ENCODE measurements around the gene CHIT1.

CHIT1 gene

GRCh38 chr1:203187689-203188264 is 41.7 kb downstream of the CHIT1 start:
- Histone ChIP-seq H3K4me3 (ENCODE audit: insufficient read length, low read depth) (no peak overlapping the region), H3K9ac (ENCODE audit: insufficient read length, low read depth) (no peak overlapping the region), H3K27me3 (ENCODE audit: insufficient read depth, insufficient read length) (no peaks in the 10 kb centered on the region), H3K9me3 (ENCODE audit: insufficient read depth, low read length) (no peaks in the 10 kb centered on the region), H3K36me3 (ENCODE audit: insufficient read depth, insufficient read length, low read length) (no peaks in the 10 kb centered on the region), H3K4me1 (ENCODE audit: insufficient read depth, insufficient read length) (peaks cover 19% of the 10 kb centered on the region)
- TF ChIP-seq SUZ12 (IDR thresholded peaks at IDR 0.05; ENCODE audit: extremely low read depth, insufficient read depth, insufficient read length) (no peak), YY1 (IDR thresholded peaks at IDR 0.05; ENCODE audit: insufficient read depth, insufficient read length) (no peak), ZNF274 (IDR thresholded peaks at IDR 0.05; ENCODE audit: low read depth, low read length) (no peak)
- no peak for DNase-seq (ENCODE audit: low read depth, low spot score)

GRCh38 chr1:203187304-203187685 is 42.2 kb downstream of the CHIT1 start:
- H3K27me3 ChIP-seq (ENCODE audit: insufficient read depth, insufficient read length) = no peaks in the 10 kb centered on the region
- H3K4me3 ChIP-seq (ENCODE audit: insufficient read length, low read depth) = no peak overlapping the region
- peak overlapping the region; percentile 14 for H3K9ac ChIP-seq (ENCODE audit: insufficient read length, low read depth)
- H3K9me3 ChIP-seq (ENCODE audit: insufficient read depth, low read length) = no peaks in the 10 kb centered on the region
- H3K4me1 ChIP-seq (ENCODE audit: insufficient read depth, insufficient read length) = peaks cover 19% of the 10 kb centered on the region
- no peaks in the 10 kb centered on the region for H3K36me3 ChIP-seq (ENCODE audit: insufficient read depth, insufficient read length, low read length)
- no peak for DNase-seq (ENCODE audit: low read depth, low spot score)
- TF ChIP-seq YY1 (IDR thresholded peaks at IDR 0.05; ENCODE audit: insufficient read depth, insufficient read length) (no peak), SUZ12 (IDR thresholded peaks at IDR 0.05; ENCODE audit: extremely low read depth, insufficient read depth, insufficient read length) (no peak)

- Histone ChIP-seq H3K9ac (ENCODE audit: insufficient read length, low read depth) (peak within 1 kb of the TSS; percentile 14), H3K27me3 (ENCODE audit: insufficient read depth, insufficient read length) (no peaks in the 10 kb centered on the region), H3K36me3 (ENCODE audit: insufficient read depth, insufficient read length, low read length) (no peaks in the 10 kb centered on the region), H3K4me1 (ENCODE audit: insufficient read depth, insufficient read length) (peaks cover 19% of the 10 kb centered on the region), H3K4me3 (ENCODE audit: insufficient read length, low read depth) (no peak within 1 kb of the TSS), H3K9me3 (ENCODE audit: insufficient read depth, low read length) (no peaks in the 10 kb centered on the region)
- TF ChIP-seq ZNF274 (IDR thresholded peaks at IDR 0.05; ENCODE audit: low read depth, low read length) (no peak), SUZ12 (IDR thresholded peaks at IDR 0.05; ENCODE audit: extremely low read depth, insufficient read depth, insufficient read length) (no peak), YY1 (IDR thresholded peaks at IDR 0.05; ENCODE audit: insufficient read depth, insufficient read length) (no peak)
- DNase-seq (ENCODE audit: low read depth, low spot score) = no peak
Measured at GRCh38 chr1:203186446-203187303, 42.8 kb downstream of the CHIT1 start, which contains the start of gene CHI3L1. Gene CHI3L1 (minus strand): TSS chr1:203186704. CDS start chr1:203186623, 81 bp downstream.

GRCh38 chr1:203186091-203186445 is 43.4 kb downstream of the CHIT1 start:
- H3K9ac ChIP-seq (ENCODE audit: insufficient read length, low read depth) = no peak overlapping the region
- peaks cover 19% of the 10 kb centered on the region for H3K4me1 ChIP-seq (ENCODE audit: insufficient read depth, insufficient read length)
- no peaks in the 10 kb centered on the region for H3K27me3 ChIP-seq (ENCODE audit: insufficient read depth, insufficient read length)
- no peak overlapping the region for H3K4me3 ChIP-seq (ENCODE audit: insufficient read length, low read depth)
- no peaks in the 10 kb centered on the region for H3K36me3 ChIP-seq (ENCODE audit: insufficient read depth, insufficient read length, low read length)
- H3K9me3 ChIP-seq (ENCODE audit: insufficient read depth, low read length) = no peaks in the 10 kb centered on the region
- no peak for DNase-seq (ENCODE audit: low read depth, low spot score)
- TF ChIP-seq YY1 (IDR thresholded peaks at IDR 0.05; ENCODE audit: insufficient read depth, insufficient read length) = no peak
- no peak for TF ChIP-seq ZNF274 (IDR thresholded peaks at IDR 0.05; ENCODE audit: low read depth, low read length)
- no peak for TF ChIP-seq SUZ12 (IDR thresholded peaks at IDR 0.05; ENCODE audit: extremely low read depth, insufficient read depth, insufficient read length)

- Histone ChIP-seq H3K36me3 (ENCODE audit: insufficient read depth, insufficient read length, low read length) (no peaks in the 10 kb centered on the region), H3K9me3 (ENCODE audit: insufficient read depth, low read length) (no peaks in the 10 kb centered on the region), H3K4me3 (ENCODE audit: insufficient read length, low read depth) (no peak overlapping the region), H3K27me3 (ENCODE audit: insufficient read depth, insufficient read length) (no peaks in the 10 kb centered on the region), H3K9ac (ENCODE audit: insufficient read length, low read depth) (no peak overlapping the region), H3K4me1 (ENCODE audit: insufficient read depth, insufficient read length) (peaks cover 19% of the 10 kb centered on the region)
- no peak for DNase-seq (ENCODE audit: low read depth, low spot score)
- TF ChIP-seq YY1 (IDR thresholded peaks at IDR 0.05; ENCODE audit: insufficient read depth, insufficient read length) (no peak), ZNF274 (IDR thresholded peaks at IDR 0.05; ENCODE audit: low read depth, low read length) (no peak), SUZ12 (IDR thresholded peaks at IDR 0.05; ENCODE audit: extremely low read depth, insufficient read depth, insufficient read length) (no peak)
Measured at GRCh38 chr1:203185585-203185984, 43.9 kb downstream of the CHIT1 start.

GRCh38 chr1:203185061-203185461 is 44.4 kb downstream of the CHIT1 start:
- H3K27me3 ChIP-seq (ENCODE audit: insufficient read depth, insufficient read length) = no peaks in the 10 kb centered on the region
- DNase-seq (ENCODE audit: low read depth, low spot score) = no peak
- no peak overlapping the region for H3K9ac ChIP-seq (ENCODE audit: insufficient read length, low read depth)
- TF ChIP-seq SUZ12 (IDR thresholded peaks at IDR 0.05; ENCODE audit: extremely low read depth, insufficient read depth, insufficient read length) (no peak), YY1 (IDR thresholded peaks at IDR 0.05; ENCODE audit: insufficient read depth, insufficient read length) (no peak), ZNF274 (IDR thresholded peaks at IDR 0.05; ENCODE audit: low read depth, low read length) (no peak)
- H3K4me1 ChIP-seq (ENCODE audit: insufficient read depth, insufficient read length) = peaks cover 19% of the 10 kb centered on the region
- H3K36me3 ChIP-seq (ENCODE audit: insufficient read depth, insufficient read length, low read length) = no peaks in the 10 kb centered on the region
- no peaks in the 10 kb centered on the region for H3K9me3 ChIP-seq (ENCODE audit: insufficient read depth, low read length)
- H3K4me3 ChIP-seq (ENCODE audit: insufficient read length, low read depth) = no peak overlapping the region

- H3K36me3 ChIP-seq (ENCODE audit: insufficient read depth, insufficient read length, low read length) = no peaks in the 10 kb centered on the region
- no peaks in the 10 kb centered on the region for H3K27me3 ChIP-seq (ENCODE audit: insufficient read depth, insufficient read length)
- no peak for DNase-seq (ENCODE audit: low read depth, low spot score)
- H3K9me3 ChIP-seq (ENCODE audit: insufficient read depth, low read length) = no peaks in the 10 kb centered on the region
- no peak overlapping the region for H3K4me3 ChIP-seq (ENCODE audit: insufficient read length, low read depth)
- TF ChIP-seq SUZ12 (IDR thresholded peaks at IDR 0.05; ENCODE audit: extremely low read depth, insufficient read depth, insufficient read length) (no peak), YY1 (IDR thresholded peaks at IDR 0.05; ENCODE audit: insufficient read depth, insufficient read length) (no peak), ZNF274 (IDR thresholded peaks at IDR 0.05; ENCODE audit: low read depth, low read length) (no peak)
- H3K4me1 ChIP-seq (ENCODE audit: insufficient read depth, insufficient read length) = peaks cover 25% of the 10 kb centered on the region
- H3K9ac ChIP-seq (ENCODE audit: insufficient read length, low read depth) = no peak overlapping the region
Measured at GRCh38 chr1:203184467-203184866, 45.0 kb downstream of the CHIT1 start.

Data from NT2/D1 (cell line).